AG08395 (cell line): ENCODE measurements around the gene KDM4D.
"Not testable (repeated sequence)": the region's sequence is repeated elsewhere in the genome, so short reads cannot be mapped to it uniquely, and the experiment has no call there.

Source experiments
- DNase-seq: peaks from one replicate; pipeline ENCODE4 v3.0.0; 2012; ENCODE audit warnings: mixed read lengths, low spot score

Gene KDM4D

GRCh38 chr11:95035316-95035715 lies 61.8 kb downstream of the KDM4D start:
- no peak for DNase-seq

- DNase-seq: not testable (repeated sequence)
These were observed 64.0 kb downstream of the KDM4D start for GRCh38 chr11:95037356-95038035.

- DNase-seq: no peak
These were observed 68.7 kb downstream of the KDM4D start for GRCh38 chr11:95042239-95042638.

GRCh38 chr11:95042906-95043305 lies 69.4 kb downstream of the KDM4D start:
- no peak for DNase-seq

GRCh38 chr11:95044010-95044409 lies 70.5 kb downstream of the KDM4D start:
- DNase-seq: no peak

- DNase-seq: no peak
These were observed 72.3 kb downstream of the KDM4D start for GRCh38 chr11:95045812-95046211.
